Hepatocyte (in vitro differentiated cells): ENCODE results near the gene CHID1. TPM values are rescaled to one million over a fixed set of nuclear protein-coding genes. Genes with fewer than 3 reads are reported as not detected.
A peak's percentile ranks its signal among the peaks of the same experiment; 100 is the strongest.

Source experiments
- DNase-seq: peaks from one replicate; pipeline ENCODE4 v3.0.0-alpha.2; 2016; ENCODE audit warnings: low spot score
- H2AFZ ChIP-seq: fragments of 200-600 bp; sonication (generic); 2 replicates; pipeline ENCODE4 v1.6.0; 2016; ENCODE audit warnings: antibody characterized with exemption, mild to moderate bottlenecking
- H3K27ac ChIP-seq: fragments of 200-600 bp; sonication (generic); 2 replicates; pipeline ENCODE4 v1.5.1; 2016; ENCODE audit warnings: mild to moderate bottlenecking
- H3K27me3 ChIP-seq: fragments of 200-600 bp; sonication (generic); 2 replicates; pipeline ENCODE4 v1.6.1; 2016
- H3K36me3 ChIP-seq: fragments of 200-600 bp; sonication (generic); replicated peaks from 2 replicates; pipeline ENCODE4 v1.5.1; 2016; ENCODE audit warnings: low read depth; ENCODE audit not compliant: insufficient read depth
- H3K4me1 ChIP-seq: fragments of 200-600 bp; sonication (generic); 2 replicates; pipeline ENCODE4 v1.5.1; 2016; ENCODE audit warnings: mild to moderate bottlenecking, moderate library complexity; ENCODE audit not compliant: insufficient read depth
- H3K4me2 ChIP-seq: fragments of 200-600 bp; sonication (generic); 2 replicates; pipeline ENCODE4 v1.6.0; 2016
- H3K4me3 ChIP-seq: fragments of 200-600 bp; sonication (generic); 2 replicates; pipeline ENCODE4 v1.5.1; 2016; ENCODE audit warnings: mild to moderate bottlenecking
- H3K79me2 ChIP-seq: fragments of 200-600 bp; sonication (generic); 2 replicates; pipeline ENCODE4 v1.6.0; 2017; ENCODE audit warnings: mild to moderate bottlenecking
- H3K9me2 ChIP-seq: fragments of 200-600 bp; sonication (generic); replicated peaks from 2 replicates; pipeline ENCODE4 v1.6.0; 2017; ENCODE audit warnings: mild to moderate bottlenecking; ENCODE audit not compliant: insufficient read depth
- H3K9me3 ChIP-seq: fragments of 200-600 bp; sonication (generic); 2 replicates; pipeline ENCODE4 v1.5.1; 2016; ENCODE audit warnings: low read depth, mild to moderate bottlenecking
- H4K20me1 ChIP-seq: fragments of 200-600 bp; sonication (generic); 2 replicates; pipeline ENCODE4 v1.6.0; 2016; ENCODE audit warnings: mild to moderate bottlenecking; ENCODE audit not compliant: insufficient read depth, poor library complexity, severe bottlenecking
- EZH2 ChIP-seq: fragments of 200-600 bp; sonication (generic); IDR thresholded peaks from 2 replicates; pipeline ENCODE4 v1.6.1; 2016; ENCODE audit warnings: antibody characterized with exemption, mild to moderate bottlenecking, borderline replicate concordance
- EZH2phosphoT487 ChIP-seq: fragments of 200-600 bp; sonication (generic); IDR thresholded peaks from one replicate; pipeline ENCODE4 v1.6.1; 2018; ENCODE audit warnings: antibody characterized with exemption, mild to moderate bottlenecking, low read depth, moderate library complexity; ENCODE audit not compliant: unreplicated experiment, severe bottlenecking
- WGBS: methylation state at CpG from one replicate; pipeline ENCODE4 v1.1.6; 2016; ENCODE audit warnings: low lambda C conversion rate; ENCODE audit errors: missing lambda C conversion rate; 5-methylcytosine and 5-hydroxymethylcytosine counted together
- polyA plus RNA-seq: library from polyadenylated mRNA; unstranded; fragments of >200 nt; fragmentation: Nextera tagmentation; extraction: Ambion mirVana; gene quantifications from 2 replicates; pipeline ENCODE4 v1.2.1, GENCODE V29; 2016
- total RNA-seq: library from RNA; depleted of rRNA; stranded (reverse); fragments of >200 nt; gene quantifications from 2 replicates; pipeline ENCODE4 v1.2.3, GENCODE V29; 2014
- TF ChIP-seq, protein P1 (sequence below): fragments of 200-600 bp; sonication (generic); IDR thresholded peaks from 2 replicates; pipeline ENCODE4 v1.5.1; 2016; ENCODE audit warnings: antibody characterized with exemption, mild to moderate bottlenecking; ENCODE audit not compliant: poor library complexity

CHID1 gene
- total and polyA plus RNA-seq, 2 experiments from 2014 or later, result 92.4 to 155 TPM

GRCh38 chr11:847876-848275 is 62.7 kb downstream of the CHID1 start:
- 98% methylated on average over 10 of the region's 18 CpGs for WGBS
- H3K4me2 ChIP-seq, result peak overlapping the region; percentile 96
- no peak overlapping the region for H3K4me3 ChIP-seq
- H3K27ac ChIP-seq, result no peak overlapping the region
- H3K4me1 ChIP-seq, result peaks cover 55% of the 10 kb centered on the region
- no peaks in the 10 kb centered on the region for H3K36me3 ChIP-seq
- H3K9me3 ChIP-seq, result no peaks in the 10 kb centered on the region
- H3K79me2 ChIP-seq, result no peaks in the 10 kb centered on the region
- peaks cover 4% of the 10 kb centered on the region for H3K27me3 ChIP-seq
- DNase-seq, result no peak
- no peak overlapping the region for H2AFZ ChIP-seq
- peaks cover 18% of the 10 kb centered on the region for H4K20me1 ChIP-seq
- H3K9me2 ChIP-seq, result no peaks in the 10 kb centered on the region
- no peak for TF ChIP-seq EZH2phosphoT487
- TF ChIP-seq, protein P1, sequence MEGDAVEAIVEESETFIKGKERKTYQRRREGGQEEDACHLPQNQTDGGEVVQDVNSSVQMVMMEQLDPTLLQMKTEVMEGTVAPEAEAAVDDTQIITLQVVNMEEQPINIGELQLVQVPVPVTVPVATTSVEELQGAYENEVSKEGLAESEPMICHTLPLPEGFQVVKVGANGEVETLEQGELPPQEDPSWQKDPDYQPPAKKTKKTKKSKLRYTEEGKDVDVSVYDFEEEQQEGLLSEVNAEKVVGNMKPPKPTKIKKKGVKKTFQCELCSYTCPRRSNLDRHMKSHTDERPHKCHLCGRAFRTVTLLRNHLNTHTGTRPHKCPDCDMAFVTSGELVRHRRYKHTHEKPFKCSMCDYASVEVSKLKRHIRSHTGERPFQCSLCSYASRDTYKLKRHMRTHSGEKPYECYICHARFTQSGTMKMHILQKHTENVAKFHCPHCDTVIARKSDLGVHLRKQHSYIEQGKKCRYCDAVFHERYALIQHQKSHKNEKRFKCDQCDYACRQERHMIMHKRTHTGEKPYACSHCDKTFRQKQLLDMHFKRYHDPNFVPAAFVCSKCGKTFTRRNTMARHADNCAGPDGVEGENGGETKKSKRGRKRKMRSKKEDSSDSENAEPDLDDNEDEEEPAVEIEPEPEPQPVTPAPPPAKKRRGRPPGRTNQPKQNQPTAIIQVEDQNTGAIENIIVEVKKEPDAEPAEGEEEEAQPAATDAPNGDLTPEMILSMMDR, result no peak
- no peak for TF ChIP-seq EZH2

- Histone ChIP-seq H4K20me1 (peaks cover 24% of the 10 kb centered on the region), H3K4me3 (no peak overlapping the region), H3K4me1 (peaks cover 55% of the 10 kb centered on the region), H3K9me2 (no peaks in the 10 kb centered on the region), H3K4me2 (peak overlapping the region; percentile 94), H3K27me3 (peaks cover 4% of the 10 kb centered on the region), H2AFZ (no peak overlapping the region), H3K36me3 (no peaks in the 10 kb centered on the region), H3K27ac (peak overlapping the region; percentile 72), H3K79me2 (peaks cover 7% of the 10 kb centered on the region), H3K9me3 (no peaks in the 10 kb centered on the region)
- DNase-seq, result no peak
- TF ChIP-seq EZH2, result no peak
- no peak for TF ChIP-seq EZH2phosphoT487
- TF ChIP-seq, protein P1, result no peak
- WGBS, result 91% methylated on average over 11 of the region's 11 CpGs
Observed at GRCh38 chr11:846496-847098, 64.0 kb downstream of the CHID1 start.

- Histone ChIP-seq H3K4me3 (no peak overlapping the region), H4K20me1 (peaks cover 24% of the 10 kb centered on the region), H3K27me3 (peaks cover 4% of the 10 kb centered on the region), H3K36me3 (no peaks in the 10 kb centered on the region), H2AFZ (no peak overlapping the region), H3K9me2 (no peaks in the 10 kb centered on the region), H3K27ac (peak overlapping the region; percentile 72), H3K4me1 (peaks cover 60% of the 10 kb centered on the region), H3K9me3 (no peaks in the 10 kb centered on the region), H3K4me2 (peak overlapping the region; percentile 94), H3K79me2 (peaks cover 13% of the 10 kb centered on the region)
- TF ChIP-seq EZH2phosphoT487, result no peak
- no peak for TF ChIP-seq EZH2
- TF ChIP-seq, protein P1, result no peak
- WGBS, result 66% methylated on average over 7 of the region's 8 CpGs
- no peak for DNase-seq
Observed at GRCh38 chr11:845872-846495, 64.6 kb downstream of the CHID1 start.
